Measurements from ENCODE around the gene TEAD3.
"Not testable (repeated sequence)": the region's sequence is repeated elsewhere in the genome, so short reads cannot be mapped to it uniquely, and the experiment has no call there.

Gene TEAD3
- 0.44 to 3.0 (median 0.76) reads per million in 4 experiments for total RNA-seq

GRCh38 chr6:35496841-35497570 is at the start of gene TEAD3:
Gene TEAD3 (minus strand): TSS chr6:35497079.
- peak; percentile 42 for DNase-seq

DNA sequence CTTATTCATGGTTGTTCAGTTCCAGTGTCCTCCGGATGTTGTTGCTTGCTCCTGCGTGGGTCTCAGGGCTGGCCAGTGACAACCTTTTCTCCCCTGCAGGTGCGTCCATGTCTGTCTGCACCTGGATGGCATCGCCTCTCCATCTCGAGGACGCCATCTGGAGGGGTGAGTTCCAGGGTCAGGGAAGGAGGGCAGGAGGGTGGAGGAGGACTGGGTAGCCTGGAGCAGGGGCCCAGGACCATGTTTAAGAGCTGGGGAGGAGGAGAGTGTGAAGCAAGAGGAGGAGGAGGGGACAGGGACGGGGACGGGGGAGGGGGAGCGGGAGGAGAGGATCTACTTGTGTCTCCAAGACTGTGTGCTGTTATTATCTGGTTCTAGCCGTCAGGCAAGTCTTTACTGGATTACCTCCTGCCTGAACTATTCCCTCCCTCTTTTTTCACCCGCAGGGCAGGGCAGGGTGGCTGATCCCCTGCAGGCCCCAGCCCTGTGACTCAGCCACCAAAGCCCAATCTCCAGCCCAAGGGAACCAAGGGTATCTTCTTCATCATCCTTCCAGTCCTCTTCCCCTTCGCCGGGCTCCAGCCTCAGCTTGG is 48.0 kb upstream of the TEAD3 start:
- no peak for DNase-seq

DNA sequence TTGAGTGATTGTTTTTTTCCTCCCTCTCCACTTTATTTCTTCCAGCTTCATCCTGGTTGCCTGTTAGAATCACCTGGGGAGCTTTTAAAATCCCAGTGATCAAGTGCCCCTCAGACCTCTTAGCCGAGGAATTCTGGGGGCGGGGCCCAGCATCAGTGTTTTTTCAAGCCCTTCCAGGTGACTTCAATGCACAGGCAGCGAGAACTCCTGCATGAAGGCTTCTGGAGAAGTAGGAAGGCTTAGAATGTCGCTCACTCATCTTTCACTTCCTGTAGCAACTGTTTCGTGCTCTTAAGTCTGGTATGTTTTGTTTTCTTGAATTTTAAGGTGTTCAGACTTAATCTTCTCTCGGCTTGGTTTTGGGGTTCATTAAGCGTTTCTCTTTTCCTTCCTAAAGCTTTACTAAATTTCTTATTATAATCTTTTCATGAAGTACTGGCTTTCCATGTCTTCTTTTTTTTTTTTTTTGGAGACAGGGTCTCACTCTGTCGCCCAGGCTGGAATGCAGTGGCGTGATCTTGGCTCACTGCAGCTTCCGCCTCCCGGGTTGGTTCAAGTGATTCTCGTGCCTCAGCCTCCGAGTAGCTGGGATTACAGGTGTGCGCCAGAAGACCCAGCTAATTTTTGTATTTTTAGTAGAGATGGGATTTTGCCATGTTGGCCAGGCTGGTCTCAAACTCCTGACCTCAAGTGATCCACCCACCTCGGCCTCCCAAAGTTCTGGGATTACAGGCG is 46.7 kb upstream of the TEAD3 start:
- DNase-seq, result no peak

DNA sequence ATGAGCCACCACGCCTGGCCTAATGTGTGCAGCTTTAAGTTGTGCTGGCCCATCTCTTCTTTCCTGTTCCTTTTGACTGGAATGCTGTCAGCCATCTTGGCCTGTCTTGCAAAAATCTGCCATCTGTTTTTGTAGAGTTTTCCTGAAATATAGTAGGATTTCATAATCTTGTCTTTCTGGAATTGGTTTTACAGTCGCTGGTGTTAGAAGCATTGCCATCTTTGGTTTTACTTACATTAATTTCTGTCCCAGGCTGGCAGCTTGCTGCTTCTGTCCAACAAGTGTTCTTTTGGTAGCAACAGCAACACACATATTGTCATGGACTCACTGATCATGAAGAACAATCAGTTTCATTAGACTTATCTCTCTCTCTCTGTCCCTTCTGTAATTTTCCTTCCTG is 45.0 kb upstream of the TEAD3 start:
- DNase-seq, result no peak

GRCh38 chr6:35539223-35539622 is 42.3 kb upstream of the TEAD3 start:
- no peak for DNase-seq

GRCh38 chr6:35535847-35536246 is 39.0 kb upstream of the TEAD3 start:
- not testable (repeated sequence) for DNase-seq

GRCh38 chr6:35534407-35535170 is 37.7 kb upstream of the TEAD3 start:
- no peak for DNase-seq

GRCh38 chr6:35533981-35534380 is 37.1 kb upstream of the TEAD3 start:
- DNase-seq, result no peak

DNA sequence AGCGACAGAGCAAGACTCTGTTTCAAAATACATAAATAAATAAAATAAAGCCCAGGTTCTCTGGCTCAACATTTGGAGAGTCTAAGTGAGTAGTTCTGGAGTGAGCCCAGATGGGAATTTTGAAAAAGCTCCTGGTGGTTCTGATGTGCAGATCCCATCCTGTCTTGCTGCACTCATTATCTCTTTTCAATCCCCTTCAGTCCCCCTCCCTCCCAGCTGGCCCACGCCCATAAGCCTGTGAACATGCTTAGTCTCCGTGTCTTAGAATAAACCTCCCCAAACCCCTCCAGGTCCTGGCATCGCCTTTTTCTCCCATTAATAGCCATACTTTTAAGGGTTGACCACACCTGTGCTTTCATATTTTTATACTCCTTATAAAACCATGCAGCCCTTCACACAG is 35.2 kb upstream of the TEAD3 start:
- no peak for DNase-seq

GRCh38 chr6:35524380-35525020 is 27.6 kb upstream of the TEAD3 start:
- no peak for DNase-seq

GRCh38 chr6:35522660-35523658 is 26.1 kb upstream of the TEAD3 start:
- DNase-seq, result peak; percentile 71

GRCh38 chr6:35522151-35522550 is 25.3 kb upstream of the TEAD3 start:
- no peak for DNase-seq

- DNase-seq, result no peak
Observed at GRCh38 chr6:35521235-35521634, 24.4 kb upstream of the TEAD3 start.

GRCh38 chr6:35519313-35520015 is 22.6 kb upstream of the TEAD3 start:
- no peak for DNase-seq

- DNase-seq, result no peak
Observed at GRCh38 chr6:35518566-35519312, 21.9 kb upstream of the TEAD3 start.

DNA sequence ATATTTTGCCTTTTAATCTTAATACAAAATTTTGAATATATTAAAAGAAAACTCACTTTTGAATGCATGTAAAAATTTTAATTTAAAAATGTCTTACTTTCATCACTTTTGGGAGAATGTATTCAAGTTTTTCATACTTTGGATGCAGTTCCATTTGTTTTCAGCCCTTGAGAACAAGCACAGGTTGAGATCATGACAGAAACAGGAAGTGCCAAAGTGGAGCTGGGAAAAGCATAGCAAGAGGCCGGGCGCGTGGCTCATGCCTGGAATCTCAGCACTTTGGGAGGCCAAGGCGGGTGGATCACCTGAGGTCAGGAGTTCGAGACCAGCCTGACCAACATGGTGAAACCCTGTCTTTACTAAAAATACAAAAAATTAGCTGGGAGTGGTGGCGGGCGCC is 21.1 kb upstream of the TEAD3 start:
- DNase-seq, result not testable (repeated sequence)

DNA sequence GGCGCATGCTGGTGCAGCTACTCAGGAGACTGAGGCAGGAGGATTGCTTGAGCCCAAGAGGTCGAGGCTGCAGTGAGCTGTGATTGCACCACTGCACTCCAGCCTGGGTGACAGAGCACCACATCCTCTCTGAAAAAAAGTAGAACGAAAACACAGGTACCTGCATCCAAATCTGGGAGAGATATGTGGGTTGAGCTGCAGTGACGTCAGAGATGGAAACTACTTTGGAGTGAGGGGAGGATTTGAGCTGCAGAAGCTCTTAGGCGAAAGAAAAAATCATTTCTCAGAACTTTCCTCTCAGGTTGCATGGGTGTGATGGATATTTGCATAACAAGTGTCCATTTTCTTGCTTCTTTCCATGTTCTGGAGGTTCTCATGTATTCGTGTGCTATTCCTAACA is 19.8 kb upstream of the TEAD3 start:
- no peak for DNase-seq

- not testable (repeated sequence) for DNase-seq
Observed at GRCh38 chr6:35515939-35516338, 19.1 kb upstream of the TEAD3 start.

DNA sequence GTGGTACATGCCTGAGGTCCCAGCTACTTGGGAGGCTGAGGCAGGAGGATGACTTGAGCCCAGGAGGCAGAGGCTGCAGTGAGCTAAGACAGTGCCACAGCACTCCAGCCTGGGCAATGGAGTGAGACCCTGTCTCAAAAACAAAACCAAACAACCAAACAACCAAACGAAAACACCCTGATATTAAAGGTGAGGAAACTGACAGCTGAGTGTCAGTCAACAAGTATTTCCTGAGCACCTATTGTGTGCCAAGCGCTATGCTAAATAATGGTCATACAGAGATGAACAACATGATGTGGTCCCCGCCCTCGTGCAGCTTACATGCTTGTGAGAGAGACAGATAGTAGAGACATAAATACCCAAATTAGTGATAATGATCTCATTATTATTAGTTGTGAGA is 17.7 kb upstream of the TEAD3 start:
- no peak for DNase-seq

DNA sequence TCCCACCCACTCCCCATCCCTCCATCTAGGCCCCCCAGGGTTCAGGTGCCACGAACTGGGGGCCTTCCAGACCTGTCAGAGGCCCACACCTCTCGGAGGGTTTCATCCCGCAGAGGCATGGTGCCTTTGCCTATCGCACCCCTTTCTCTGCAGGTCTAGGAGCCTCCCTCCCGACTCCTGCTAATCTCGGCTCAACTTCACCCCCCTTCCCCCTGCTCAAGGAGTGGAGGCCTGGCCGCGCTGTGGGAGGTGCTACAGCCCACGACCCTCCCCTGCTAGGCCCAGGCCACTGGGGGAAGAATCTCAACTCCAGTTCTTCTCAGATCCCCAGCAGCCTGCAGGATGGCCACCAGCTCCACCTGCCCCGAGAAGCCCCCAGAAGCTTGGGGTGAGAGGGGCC is 15.9 kb upstream of the TEAD3 start, which contains the start of gene TULP1:
Gene TULP1 (minus strand): TSS at position 157 of the 400 bp plus-strand sequence. CDS start 38 bp downstream, at position 119.
- no peak for DNase-seq
